MCF 10A (cell line): Measurements from ENCODE around the gene OPCML. TPM values are rescaled to one million over a fixed set of nuclear protein-coding genes. Genes with fewer than 3 reads are reported as not detected.

Experiments used
- BruUV-seq: library from RNA; stranded (reverse); fragments of 400-500 nt; replicated peaks from 2 replicates; lab custom pipeline; 2021; lab: Mats Ljungman, UMichigan
- CTCF ChIA-PET: fragments of 300-600 bp; sonication (Branson Sonifier 250); formaldehyde crosslinking; extraction: SDS; loops from one replicate; lab custom pipeline; 2021; ENCODE audit warnings: antibody characterized with exemption, inconsistent platforms; lab: Yijun Ruan, JAX
- POLR2A ChIA-PET: fragments of 300-600, 350-650 bp; sonication (Branson Sonifier 250); formaldehyde crosslinking; extraction: SDS; loops from one replicate; lab custom pipeline; 2020; ENCODE audit warnings: antibody characterized with exemption, inconsistent platforms; lab: Yijun Ruan, JAX
- DNase-seq: peaks from one replicate; pipeline ENCODE4 v3.0.0-alpha.2; 2018; ENCODE audit not compliant: unreplicated experiment
- H3K27ac Mint-ChIP-seq: one replicate; pipeline ENCODE4 v1.8.0; 2022; ENCODE audit warnings: mild to moderate bottlenecking, low read depth, mixed read lengths; ENCODE audit not compliant: unreplicated experiment
- H3K27me3 Mint-ChIP-seq: one replicate; pipeline ENCODE4 v1.8.0; 2022; ENCODE audit warnings: mixed read lengths; ENCODE audit not compliant: insufficient read depth, unreplicated experiment
- H3K36me3 Mint-ChIP-seq: one replicate; pipeline ENCODE4 v1.8.0; 2022; ENCODE audit warnings: mild to moderate bottlenecking, moderate library complexity, mixed read lengths; ENCODE audit not compliant: insufficient read depth, unreplicated experiment
- H3K4me1 Mint-ChIP-seq: one replicate; pipeline ENCODE4 v1.8.0; 2022; ENCODE audit warnings: mixed read lengths; ENCODE audit not compliant: insufficient read depth, unreplicated experiment
- H3K4me3 Mint-ChIP-seq: one replicate; pipeline ENCODE4 v1.8.0; 2022; ENCODE audit warnings: mild to moderate bottlenecking, moderate library complexity, mixed read lengths; ENCODE audit not compliant: unreplicated experiment
- H3K9me3 Mint-ChIP-seq: one replicate; pipeline ENCODE4 v1.8.0; 2022; ENCODE audit warnings: mixed read lengths; ENCODE audit not compliant: unreplicated experiment
- CTCF ChIP-seq: fragments of 200-600 bp; IDR thresholded peaks from one replicate; pipeline ENCODE4 v1.8.0; 2022; ENCODE audit warnings: antibody characterized with exemption, mild to moderate bottlenecking; ENCODE audit not compliant: unreplicated experiment
- intact Hi-C: fragments of 100-400 bp; cut with micrococcal nuclease; formaldehyde crosslinking; loops from 2 replicates; pipeline ENCODE4 v1.14.1; 2022
- total RNA-seq: library from RNA; stranded (reverse); gene quantifications from 2 replicates; pipeline ENCODE4 v1.2.3, GENCODE V29; 2022

The OPCML gene
- total RNA-seq, 1 experiment from 2014 or later, result not detected

GRCh38 chr11:132623511-132623910, 908.8 kb downstream of the OPCML start:
- Mint-ChIP-seq H3K4me3 (no peak overlapping the region), H3K4me1 (no peaks in the 10 kb centered on the region), H3K27me3 (no peaks in the 10 kb centered on the region), H3K9me3 (peaks cover 40% of the 10 kb centered on the region), H3K27ac (no peak overlapping the region), H3K36me3 (no peaks in the 10 kb centered on the region)
- ChIA-PET POLR2A (no interaction called here), CTCF (no interaction called here)
- intact Hi-C loops, result no loop called here
- TF ChIP-seq CTCF, result no peak
- peak; percentile 28 for DNase-seq
- BruUV-seq, result no TSS peak

- Mint-ChIP-seq H3K4me1 (no peaks in the 10 kb centered on the region), H3K9me3 (peaks cover 29% of the 10 kb centered on the region), H3K36me3 (no peaks in the 10 kb centered on the region), H3K4me3 (no peak overlapping the region), H3K27ac (no peak overlapping the region), H3K27me3 (no peaks in the 10 kb centered on the region)
- ChIA-PET POLR2A (no interaction called here), CTCF (no interaction called here)
- intact Hi-C loops, result no loop called here
- no peak for DNase-seq
- no TSS peak for BruUV-seq
- no peak for TF ChIP-seq CTCF
Observed at GRCh38 chr11:132621976-132622580, 910.2 kb downstream of the OPCML start.

DNA sequence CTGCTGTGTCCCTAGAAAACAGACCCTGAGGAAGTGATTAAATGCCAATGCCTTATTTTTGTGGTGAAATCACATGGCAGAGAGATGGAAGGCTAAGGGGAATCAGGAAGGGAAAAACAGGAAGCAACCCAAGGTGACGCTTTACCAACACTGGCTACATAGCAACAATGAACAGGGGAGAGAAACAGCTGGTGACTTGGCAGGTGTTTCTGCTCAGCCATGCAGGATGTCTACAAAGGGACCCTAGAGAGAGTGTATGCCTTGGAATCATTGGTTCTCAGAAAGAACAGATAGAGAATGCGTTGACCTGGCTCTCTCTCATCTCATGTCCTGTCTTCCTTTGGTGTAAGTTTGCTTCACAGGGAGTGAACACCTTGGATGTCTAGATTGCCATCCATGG, 911.9 kb downstream of the OPCML start:
- Mint-ChIP-seq H3K27me3 (no peaks in the 10 kb centered on the region), H3K9me3 (peaks cover 36% of the 10 kb centered on the region), H3K36me3 (no peaks in the 10 kb centered on the region), H3K27ac (no peak overlapping the region), H3K4me1 (no peaks in the 10 kb centered on the region), H3K4me3 (no peak overlapping the region)
- DNase-seq, result no peak
- intact Hi-C loops, result no loop called here
- no TSS peak for BruUV-seq
- CTCF ChIA-PET, result no interaction called here
- TF ChIP-seq CTCF, result no peak
- POLR2A ChIA-PET, result no interaction called here

DNA sequence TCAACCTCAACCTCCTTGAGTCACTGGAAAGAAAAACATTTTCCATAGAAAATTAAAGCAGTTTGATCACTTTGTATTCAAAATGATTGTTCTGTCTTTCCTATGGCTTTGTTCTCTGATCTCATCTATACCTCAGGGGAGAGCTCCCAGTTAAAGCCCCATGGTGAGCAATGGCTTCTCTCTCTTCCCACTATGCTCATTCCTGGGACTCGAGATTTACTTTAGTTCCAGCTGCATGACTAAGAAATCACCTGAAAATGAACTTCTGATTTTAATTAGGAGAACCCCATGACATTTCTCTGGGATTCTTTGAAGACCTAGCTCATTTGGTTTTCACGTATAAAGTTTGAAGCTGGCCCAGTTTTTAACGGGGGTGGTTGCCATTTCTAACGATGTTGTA, 921.5 kb downstream of the OPCML start:
- BruUV-seq, result no TSS peak
- H3K4me1 Mint-ChIP-seq, result no peaks in the 10 kb centered on the region
- ChIA-PET POLR2A (no interaction called here), CTCF (no interaction called here)
- no peaks in the 10 kb centered on the region for H3K27me3 Mint-ChIP-seq
- H3K4me3 Mint-ChIP-seq, result no peak overlapping the region
- intact Hi-C loops, result no loop called here
- no peak for TF ChIP-seq CTCF
- no peak for DNase-seq
- H3K9me3 Mint-ChIP-seq, result peaks cover 28% of the 10 kb centered on the region
- H3K36me3 Mint-ChIP-seq, result no peaks in the 10 kb centered on the region
- H3K27ac Mint-ChIP-seq, result no peak overlapping the region
